Measurements from ENCODE around the gene EDNRA.

EDNRA gene

DNA sequence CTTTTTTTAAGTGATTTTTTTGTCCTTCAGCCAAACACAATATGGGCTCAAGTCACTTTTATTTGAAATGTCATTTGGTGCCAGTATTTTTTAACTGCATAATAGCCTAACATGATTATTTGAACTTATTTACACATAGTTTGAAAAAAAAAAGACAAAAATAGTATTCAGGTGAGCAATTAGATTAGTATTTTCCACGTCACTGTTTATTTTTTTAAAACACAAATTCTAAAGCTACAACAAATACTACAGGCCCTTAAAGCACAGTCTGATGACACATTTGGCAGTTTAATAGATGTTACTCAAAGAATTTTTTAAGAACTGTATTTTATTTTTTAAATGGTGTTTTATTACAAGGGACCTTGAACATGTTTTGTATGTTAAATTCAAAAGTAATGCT is 62.1 kb downstream of the EDNRA start:
- DNase-seq, result no peak

DNA sequence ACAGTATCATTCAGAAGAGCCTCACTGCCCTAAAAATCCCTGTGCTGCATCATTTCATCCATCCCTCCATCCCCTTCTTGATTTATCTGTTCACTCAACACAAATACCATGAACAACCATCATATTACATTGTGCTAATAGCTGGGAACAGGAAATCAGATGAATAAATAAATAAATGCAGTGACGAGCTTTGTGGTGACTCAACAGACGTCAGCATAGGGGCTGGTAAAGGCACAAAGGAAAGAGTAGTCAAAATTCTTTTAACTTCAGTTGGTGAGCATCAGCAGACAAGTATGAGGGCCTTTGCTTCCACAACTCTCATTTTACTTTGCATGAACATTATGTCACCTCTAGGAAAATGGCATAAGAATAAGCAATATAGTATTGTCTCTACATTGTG is 65.5 kb downstream of the EDNRA start:
- DNase-seq, result no peak

DNA sequence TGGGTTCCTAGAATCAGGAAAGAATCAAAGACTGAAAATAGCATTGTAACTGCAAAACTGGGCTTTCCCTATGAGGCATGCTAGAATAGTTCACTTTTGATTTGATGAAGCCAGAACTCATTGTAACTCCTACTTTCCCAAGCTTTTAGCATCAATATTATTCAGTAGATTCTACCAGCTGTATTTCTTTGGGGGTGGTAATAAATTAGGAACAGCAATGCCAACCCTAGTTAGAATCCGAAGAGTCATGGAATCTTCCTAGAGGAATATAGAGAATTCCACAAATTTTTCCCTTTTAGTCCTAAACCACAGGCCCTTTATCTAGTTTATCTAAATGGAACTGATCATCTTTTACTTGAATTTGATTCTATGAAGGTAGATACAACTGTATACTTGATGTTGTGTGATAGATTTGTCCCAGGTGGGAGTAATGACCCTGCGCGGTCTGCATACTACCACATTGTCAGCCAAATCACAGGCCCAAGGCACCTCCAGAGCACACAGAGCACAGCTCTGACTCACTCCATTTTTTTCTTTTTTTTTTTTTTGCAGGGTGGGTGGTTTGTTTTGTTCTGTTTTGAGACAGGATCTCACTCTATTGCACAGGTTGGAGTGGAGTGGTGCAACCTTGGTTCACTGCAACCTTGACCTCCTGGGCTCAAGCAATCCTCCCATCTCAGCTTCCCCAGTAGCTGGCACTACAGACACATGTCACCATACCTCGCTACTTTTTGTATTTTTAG is 66.6 kb downstream of the EDNRA start:
- DNase-seq, result no peak

DNA sequence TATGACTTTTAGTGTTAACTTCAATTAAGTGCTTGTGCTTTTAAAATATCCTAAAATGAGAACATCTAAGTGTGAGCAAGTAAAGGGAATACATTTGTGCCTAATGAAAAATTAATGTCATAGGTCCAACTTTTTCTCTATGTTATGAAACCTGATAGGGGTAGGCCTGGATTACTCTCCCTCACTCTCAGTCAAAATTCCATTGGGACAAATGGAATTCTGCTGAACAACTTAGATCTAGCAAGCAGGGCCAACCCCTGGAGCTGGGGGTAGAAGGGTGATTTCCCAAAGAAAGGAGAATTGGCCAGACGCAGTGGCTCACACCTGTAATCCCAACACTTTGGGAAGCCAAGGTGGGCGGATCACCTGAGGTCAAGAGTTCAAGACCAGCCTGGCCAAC is 67.4 kb downstream of the EDNRA start:
- no peak for DNase-seq

DNA sequence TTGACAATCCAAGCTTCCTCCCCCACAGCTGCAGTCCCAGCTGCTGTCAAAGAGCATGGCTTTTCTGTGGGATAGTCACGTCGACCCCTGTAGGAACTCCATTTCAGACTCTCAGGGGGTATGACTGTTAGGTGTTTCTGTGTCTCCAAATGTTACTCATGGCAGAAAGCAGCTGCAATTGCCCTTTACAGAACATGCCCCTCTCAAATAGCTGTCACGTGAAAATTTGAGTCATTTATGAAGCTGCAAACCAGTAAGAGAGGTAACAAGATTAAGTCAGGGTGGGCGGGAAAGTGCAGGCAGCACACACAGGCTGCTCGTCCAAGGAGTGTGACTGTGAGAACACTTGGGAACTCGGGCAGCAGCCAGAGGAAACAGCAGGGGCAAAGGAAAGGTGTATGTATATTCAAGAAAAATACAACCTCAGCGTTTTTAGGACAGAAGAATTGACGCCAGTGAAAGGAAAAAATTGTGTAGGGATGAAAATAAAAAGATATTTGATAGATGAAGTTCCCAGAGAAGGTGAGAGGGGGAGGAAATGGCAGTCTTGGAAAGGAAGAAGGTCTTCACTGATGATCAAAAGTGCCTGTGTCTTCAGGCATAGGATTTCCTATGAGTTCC is 69.8 kb downstream of the EDNRA start:
- DNase-seq, result no peak

DNA sequence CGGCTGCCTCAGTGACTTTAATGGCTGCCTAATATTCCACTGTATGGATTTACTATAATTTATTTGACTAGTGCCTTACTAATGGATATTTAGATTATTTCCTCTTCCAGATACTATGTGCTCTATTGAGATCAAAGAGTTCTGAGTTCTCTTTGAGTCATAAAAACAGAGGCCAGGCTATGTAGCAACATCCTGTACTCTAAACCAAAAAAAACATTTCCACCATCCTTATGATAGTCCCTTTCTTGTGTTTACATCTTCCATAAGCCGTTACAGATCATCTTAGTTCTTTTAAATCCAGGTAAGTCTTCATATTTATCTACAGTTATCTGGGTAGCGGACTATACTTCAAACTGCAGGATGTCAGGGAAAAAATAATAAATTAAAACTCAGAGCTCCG is 79.7 kb downstream of the EDNRA start:
- no peak for DNase-seq

DNA sequence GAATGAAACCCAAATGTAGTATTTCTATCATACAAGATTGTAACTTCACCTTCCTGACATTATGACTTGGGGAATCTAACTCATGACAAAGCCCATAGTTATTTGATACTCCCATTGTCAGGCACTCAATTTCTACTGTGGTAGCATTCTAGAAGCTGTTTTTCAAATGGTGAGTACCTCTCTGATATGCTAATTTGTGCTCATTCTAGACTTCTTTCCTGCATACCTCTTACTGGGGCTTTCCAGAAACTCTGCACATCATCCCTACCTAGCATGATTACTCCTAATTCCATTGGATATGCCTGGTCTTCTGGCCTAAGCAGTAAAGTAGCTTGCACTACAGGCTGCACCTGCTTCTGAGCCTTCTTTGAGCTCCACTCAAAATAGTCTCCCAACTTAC is 85.9 kb downstream of the EDNRA start:
- DNase-seq, result no peak

DNA sequence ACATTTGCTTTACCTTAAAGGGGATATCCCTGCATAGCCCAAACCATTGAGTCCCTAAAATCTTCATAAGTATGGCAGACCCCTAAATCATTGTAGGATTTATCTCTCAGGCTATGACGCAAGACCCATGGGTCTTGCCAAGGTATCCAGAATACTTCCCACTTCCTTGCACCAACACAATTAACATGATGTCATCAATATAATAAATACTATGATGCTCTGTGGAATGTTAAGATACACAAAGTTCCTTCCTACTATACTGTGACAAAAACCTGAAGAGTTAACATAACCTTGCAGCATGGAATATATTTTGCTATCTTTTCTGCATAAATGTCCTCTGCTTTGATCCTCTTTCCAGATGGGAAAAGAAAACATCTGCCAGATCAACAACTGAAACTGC is 86.4 kb downstream of the EDNRA start:
- no peak for DNase-seq

DNA sequence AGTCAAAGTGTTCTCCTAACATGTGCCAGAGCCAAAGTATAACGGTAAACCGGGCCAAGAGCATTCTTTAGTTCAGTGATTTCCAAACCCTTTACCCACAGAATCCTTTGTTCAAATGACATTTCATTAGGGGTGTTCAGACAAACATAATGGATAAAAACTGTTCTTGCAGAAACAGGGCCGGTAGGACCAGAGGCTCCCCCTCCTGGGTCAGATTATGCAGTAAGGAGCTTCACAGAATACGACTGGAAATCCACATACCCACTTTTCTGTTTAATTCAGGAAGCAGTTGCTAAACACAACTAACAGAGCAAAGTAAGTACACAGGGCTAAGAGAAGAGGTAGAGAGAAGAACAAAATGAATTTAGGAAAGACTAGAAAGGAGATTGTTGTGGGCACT is 89.7 kb downstream of the EDNRA start:
- DNase-seq, result no peak

DNA sequence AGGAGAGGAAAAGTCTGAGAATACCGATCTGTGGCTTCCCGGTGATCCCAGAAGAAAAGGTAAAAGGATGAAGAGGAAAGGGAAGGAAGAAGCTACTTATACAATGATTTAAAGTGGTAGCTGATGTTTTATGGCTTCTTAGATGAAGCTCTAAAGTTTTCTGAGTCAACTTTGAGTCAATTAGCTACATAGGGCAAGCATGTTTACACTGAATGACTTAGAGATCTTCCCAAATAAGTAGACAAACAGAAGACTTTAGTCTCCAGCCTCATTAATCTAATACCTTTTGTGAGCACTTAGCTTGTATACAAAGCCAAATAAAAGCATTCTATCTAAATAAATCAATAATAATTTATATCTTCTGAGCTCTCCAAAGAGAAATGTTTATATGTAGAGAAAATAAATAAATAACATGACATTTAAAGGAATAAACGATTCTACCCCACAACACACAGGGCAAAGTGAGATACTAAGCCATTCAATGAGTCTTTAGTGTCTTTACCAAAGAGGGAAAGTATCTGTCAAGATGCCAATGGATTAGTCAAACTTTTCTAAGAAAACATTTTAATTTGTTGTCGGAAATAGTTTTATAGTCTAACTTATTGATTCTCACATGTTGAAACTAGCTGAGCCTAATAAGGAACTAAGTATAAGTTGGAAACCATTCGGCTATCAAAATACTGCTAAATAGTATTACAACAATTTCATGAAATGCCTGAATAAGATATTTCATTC is 90.3 kb downstream of the EDNRA start:
- DNase-seq, result no peak

DNA sequence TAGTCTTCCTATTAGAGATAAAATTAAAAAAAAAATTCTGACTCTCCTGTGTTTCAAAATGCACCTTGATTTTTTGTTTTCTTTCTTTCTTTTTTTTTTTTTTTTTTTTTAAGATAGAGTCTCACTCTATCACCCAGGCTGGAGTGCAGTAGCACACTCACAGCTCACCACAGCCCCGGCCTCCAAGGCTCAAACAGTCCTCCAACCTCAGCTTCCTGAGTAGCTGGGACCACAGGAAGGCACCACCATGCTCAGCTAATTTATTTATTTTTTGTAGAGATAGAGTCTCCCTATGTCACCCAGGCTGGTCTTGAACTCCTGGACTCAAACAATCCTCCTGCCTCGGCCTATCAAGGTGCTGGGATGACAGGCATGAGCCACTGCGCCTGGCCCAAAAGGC is 95.2 kb downstream of the EDNRA start:
- no peak for DNase-seq

DNA sequence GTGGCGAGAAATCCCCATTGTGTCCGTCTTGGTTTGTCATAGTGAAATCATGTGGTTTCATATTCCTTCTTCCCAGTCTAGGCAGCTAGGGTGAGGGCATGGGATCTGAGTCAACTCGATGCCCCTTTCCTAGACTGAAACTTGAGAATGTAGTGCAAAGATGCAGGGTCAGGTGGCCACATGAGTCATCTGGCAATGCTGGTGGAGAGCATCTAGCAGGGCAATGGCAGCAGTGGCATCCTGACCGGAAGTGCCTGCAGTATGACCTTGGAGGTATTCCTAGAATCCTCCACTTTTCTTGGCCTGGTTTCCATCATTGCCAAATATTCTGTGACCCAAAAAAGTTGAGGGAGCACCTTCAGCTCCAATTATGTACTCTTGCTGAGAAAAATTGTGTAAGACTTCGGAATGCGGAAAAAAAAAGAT is 97.2 kb downstream of the EDNRA start:
- no peak for DNase-seq

DNA sequence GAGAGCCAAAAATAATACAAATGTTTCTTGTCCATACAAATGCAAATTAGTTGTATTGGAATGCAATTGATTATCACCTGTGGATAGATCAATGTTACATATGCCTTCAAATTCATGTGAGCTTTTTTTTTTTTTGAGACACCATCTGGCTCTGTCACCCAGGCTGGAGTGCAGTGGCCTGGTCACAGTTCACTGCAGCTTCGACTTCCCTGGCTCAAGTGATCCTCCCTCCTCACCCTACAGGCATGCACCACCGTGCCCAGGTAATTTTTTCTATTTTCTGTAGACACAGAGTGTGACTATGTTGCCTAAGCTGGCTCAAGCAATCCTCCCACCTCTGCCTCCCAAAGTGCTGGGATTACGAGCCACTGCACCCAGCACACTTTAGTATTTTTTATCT is 97.7 kb downstream of the EDNRA start:
- no peak for DNase-seq

DNA sequence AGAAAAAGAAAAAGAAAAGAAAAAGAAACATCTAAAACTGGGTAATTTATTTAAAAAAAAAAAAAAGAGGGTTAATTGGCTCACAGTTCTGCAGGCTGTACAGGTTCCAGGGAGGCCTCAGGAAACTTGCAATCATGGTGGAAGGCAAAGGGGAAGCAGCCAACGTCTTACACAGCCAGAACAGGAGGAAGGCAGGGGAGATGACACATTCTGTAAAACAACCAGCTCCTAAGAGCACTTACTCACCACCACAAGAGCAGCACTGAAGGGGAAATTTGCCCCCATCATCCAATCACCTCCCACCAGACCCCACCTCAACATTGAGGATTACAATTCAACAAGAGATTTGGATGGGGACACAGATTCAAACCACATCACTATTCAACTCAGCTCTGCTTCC is 99.5 kb downstream of the EDNRA start:
- no peak for DNase-seq

DNA sequence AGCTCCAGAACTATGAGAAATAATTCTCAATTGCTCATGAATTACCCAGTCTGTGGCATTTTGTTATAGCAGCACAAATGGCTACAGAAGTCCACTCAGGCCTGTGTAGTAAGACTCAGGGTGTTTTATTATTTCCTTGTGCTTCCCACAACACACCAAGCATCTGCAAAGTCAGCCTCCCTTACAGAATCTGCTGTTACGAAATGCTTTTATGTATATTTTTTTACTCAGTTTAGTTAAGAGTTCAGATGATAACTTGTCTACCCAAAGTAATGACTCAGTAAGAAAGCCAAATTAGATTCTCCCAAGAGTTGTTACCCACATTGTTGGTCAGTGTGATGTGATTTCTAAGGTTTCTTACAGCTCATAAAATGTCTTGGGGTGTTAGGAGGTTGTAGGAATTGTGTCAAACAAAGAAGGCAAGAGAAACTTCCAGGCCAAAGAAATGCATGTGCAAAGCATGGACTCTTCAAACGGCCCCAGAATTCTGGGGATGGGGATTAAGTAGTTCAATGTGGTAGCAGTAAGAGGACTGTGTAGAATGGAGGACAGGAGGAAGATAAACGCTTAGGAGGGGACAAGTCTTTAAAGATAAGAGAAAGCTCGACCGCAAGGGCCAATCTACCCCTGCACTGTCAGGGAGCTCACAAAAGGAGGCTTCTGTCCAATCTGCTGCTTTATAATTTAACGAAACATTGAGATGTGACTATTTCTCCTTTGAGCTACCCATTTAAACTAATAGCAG is 100.9 kb downstream of the EDNRA start:
- DNase-seq, result no peak

DNA sequence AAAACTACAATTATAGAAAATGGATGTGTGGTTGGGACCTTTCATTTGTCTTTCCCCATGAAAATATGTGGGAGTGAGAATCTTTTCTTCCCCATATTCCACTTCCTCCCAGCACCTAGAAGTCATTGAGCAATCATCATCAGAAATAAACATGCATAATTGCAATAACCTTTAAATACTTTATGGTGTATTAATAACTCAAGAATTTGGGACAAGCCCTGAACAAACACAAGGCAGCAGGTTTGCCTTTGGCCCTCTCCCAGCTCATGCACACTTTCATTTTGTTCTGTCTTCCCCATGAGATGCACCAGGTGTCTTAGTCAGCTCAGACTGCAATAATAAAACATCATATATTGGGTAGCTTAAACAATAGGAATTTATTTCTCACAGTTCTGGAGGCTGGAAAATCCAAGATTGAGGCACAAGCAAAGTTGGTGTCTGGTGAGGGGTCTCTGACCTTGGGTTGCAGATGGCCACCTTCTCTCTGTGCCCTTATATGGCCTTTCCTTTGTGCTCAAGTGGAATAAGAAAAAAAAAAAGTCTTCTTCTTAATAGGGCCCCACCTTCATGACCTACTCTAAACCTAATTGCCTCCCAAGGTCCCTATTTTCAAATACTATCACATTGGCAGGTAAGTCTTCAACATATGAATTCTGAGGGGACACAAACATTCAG is 101.6 kb downstream of the EDNRA start:
- DNase-seq, result no peak

DNA sequence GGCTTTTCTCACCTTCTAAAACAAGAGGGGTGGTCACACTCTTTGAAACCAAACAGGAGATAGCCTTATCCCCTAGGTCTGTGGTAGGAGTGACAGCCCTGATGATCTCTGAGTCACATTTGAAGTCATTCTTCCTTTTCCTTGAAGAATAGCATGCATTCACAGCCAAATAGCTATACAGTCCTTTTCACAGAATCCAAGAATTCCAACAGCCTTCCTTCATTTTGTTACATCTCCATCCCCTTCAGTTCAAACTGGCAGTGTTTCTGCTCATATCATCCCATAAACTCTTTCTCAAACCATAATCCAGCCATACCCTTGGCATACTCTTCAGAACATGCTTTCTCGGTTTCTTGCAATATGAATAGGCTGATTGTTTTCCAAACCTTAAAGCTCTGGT is 103.0 kb downstream of the EDNRA start:
- DNase-seq, result no peak

DNA sequence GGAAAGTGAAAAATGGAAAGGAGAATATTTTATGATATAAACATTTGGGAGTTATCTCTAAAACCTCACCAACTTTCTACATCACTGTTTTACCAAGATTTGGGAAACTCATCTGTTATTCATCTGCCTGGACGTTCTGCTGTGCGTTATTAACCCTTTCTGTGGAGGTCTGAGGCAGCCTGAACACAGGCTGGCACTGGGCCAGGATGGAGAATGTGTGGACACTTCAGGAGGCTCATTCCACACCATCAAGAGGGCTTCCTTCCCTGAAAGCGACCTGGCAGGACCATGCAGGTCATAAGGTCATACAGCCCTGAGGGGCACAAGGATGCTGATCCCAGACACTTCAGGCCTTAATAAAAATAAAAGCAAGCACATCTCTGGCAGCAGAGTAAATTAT is 105.1 kb downstream of the EDNRA start:
- no peak for DNase-seq

DNA sequence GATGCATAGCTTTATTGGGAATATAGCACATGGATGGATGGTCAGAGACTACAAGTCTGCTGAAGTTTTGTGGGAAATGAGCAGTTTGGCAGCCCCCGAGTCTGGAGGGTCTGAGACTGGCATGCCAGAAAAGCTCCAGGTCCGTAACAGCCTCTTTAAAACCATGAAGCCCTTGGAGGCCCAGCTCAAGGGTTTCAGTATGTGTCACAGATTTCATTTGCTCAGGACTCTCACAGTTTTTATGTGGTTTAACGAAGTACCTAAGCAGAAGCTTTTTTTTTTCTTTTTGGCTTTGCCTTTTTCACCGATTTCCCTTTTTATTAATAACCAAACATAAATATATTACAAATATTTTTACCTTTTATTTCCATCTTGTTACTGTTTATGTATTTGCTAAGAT is 105.7 kb downstream of the EDNRA start:
- no peak for DNase-seq

DNA sequence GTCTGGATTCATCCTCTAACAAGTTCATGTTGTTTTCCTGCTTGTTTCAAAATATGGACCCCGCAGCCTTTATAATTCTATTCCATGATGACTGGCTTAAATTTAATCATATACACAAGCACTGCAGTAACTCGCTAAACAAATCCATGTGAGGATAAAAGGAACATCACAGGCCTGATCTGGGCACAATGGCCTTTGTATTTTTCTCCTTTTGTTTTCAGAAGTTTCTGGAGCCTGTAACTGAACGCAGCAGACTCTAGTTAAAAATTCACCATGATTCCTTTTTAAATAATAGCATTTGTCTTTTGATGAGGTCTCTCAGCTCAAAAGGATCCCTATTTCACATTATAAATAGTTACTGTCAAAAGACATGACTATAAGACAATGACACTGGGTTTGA is 106.1 kb downstream of the EDNRA start:
- DNase-seq, result no peak

DNA sequence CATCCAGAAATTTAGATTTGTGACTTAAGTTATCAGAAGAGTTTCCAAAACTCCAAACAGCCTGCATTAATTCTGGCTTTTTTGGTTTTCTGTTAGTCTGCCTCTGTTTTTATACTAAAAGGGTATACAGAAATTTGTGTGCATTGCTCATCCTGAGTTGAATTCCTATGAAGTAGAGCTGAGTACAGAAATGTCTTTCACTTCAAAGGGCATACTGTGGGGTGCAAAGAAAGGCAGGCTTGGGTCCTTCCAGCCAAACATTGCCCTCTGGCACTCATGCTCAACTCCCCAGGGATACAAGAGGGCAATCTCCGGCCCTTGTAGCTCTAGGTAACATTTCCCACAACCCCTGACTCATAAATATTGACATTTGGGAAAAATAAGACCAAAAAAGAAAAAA is 108.7 kb downstream of the EDNRA start:
- DNase-seq, result no peak

DNA sequence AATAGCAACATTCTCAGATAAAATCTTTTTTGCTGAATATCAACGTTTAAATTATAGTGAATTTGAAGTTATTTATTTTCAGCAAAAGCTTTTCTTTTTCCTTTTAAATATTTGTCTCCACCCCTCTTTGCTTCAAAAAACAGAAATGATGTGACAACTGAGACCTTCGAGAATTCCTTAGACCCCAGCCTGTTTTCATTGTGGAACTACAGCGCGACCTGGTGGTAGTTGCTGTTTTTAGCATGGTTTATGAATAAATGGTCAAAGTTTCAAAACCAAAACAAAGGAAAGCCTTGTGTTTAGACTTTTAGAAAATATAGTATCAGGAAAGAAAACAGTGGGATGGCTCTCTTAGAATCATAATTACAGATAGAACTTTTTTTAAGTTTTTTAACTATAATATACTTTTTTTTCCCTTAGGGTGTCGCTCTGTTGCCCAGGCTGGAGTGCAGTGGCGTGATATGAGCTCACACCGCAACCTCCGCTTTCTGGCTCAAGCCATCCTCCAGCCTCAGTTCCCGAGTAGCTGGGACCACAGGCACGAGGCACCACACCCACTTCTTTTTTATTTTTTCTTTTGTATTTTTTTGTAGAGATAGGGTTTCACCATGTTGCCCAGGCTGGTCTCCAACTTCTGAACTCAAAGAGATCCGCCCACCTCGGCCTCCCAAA is 109.5 kb downstream of the EDNRA start:
- DNase-seq, result no peak
